ENCODE measurements around the gene RWDD1. TPM values are rescaled to one million over a fixed set of nuclear protein-coding genes. Genes with fewer than 3 reads are reported as not detected.
A peak's percentile ranks its signal among the peaks of the same experiment; 100 is the strongest.

Gene RWDD1
- polyA plus RNA-seq, 3 donors from 2014 or later, result 69.1 to 87.3 (median 70.4) TPM

DNA sequence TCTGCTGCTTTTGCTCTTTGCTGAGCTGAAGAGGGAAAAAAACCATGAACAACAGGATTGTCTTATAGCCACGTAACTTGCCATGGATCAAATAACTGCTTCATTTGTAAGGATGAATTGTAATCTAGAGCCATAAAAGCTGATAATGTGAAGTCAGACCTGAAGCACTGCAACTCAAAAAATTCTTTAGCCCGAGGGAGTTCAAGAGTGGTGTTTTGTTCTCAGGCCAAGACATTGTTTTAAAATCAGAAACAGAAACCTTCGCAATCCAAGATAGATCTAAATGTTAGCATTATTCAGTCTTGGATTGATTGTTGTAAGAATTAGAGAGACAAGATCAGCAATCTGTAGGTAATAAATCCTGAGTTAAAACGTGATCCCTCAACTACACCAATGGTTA, 25.7 kb upstream of the RWDD1 start, which contains the start of gene TRAPPC3L:
TRAPPC3L (minus strand) TSS at position 34 of the 400 bp plus-strand sequence. CDS start 170 bp downstream, outside the sequence.
- Mint-ChIP-seq H3K4me3 (no peak within 1 kb of the TSS), H3K4me1 (no peaks in the 10 kb centered on the region), H3K27me3 (ENCODE audit: low read depth in 3 of 3) (peaks cover 0 to 6% (median 5%) of the 10 kb centered on the region in 3 donors), H3K27ac (no peak within 1 kb of the TSS), H3K36me3 (no peaks in the 10 kb centered on the region), H3K9me3 (peaks cover 0 to 2% (median 0%) of the 10 kb centered on the region in 6 donors)
- no peak for DNase-seq

DNA sequence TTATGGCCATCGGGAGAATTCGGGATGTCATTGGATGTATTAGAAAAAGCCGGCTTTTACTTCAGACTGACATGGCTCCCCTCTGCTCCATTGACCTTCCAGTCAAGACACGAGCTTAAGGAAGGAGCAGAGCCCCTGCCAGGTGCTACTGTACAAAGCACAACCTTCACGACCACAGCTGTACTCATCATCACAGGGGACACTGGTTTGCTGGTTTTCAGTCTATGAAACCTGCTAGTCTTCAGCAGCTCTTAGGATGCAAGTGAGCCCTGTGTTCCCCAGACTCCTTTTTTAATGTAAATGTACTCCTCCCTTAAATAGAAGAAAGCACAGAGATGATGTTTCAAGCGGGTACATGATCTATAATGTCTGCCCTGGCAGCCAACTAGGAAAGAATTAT, 23.9 kb upstream of the RWDD1 start:
- Mint-ChIP-seq H3K4me1 (no peaks in the 10 kb centered on the region), H3K27ac (no peak overlapping the region), H3K9me3 (peaks cover 0 to 2% (median 0%) of the 10 kb centered on the region in 6 donors), H3K27me3 (ENCODE audit: low read depth in 3 of 3) (peaks cover 0 to 10% (median 4%) of the 10 kb centered on the region in 3 donors), H3K4me3 (no peak overlapping the region), H3K36me3 (no peaks in the 10 kb centered on the region)
- DNase-seq, result no peak

DNA sequence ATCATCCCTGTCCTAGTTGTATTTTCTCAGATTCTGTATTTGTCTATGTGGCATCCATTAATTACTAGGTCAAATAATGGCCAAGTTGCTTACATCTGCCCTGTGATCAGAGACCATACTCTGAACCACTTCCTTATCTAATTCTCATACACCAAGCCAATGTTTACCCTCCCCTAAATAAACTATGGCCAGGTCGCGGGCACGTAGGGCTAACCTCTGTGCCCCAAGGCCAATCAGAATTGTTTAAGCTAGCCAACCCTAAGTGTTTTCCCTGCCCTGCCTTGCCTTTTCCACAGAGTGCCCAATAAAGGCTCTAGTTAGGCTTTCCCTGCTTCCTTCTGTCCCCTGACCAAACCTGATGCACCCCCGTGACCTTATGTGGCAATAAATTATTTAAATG, 20.5 kb upstream of the RWDD1 start:
- peaks cover 1 to 11% (median 1%) of the 10 kb centered on the region in 3 donors for H3K27me3 Mint-ChIP-seq (ENCODE audit: low read depth in 3 of 3)
- no peaks in the 10 kb centered on the region for H3K36me3 Mint-ChIP-seq
- H3K9me3 Mint-ChIP-seq, result no peaks in the 10 kb centered on the region
- H3K27ac Mint-ChIP-seq, result no peak overlapping the region
- no peak for DNase-seq
- no peak overlapping the region for H3K4me3 Mint-ChIP-seq
- no peaks in the 10 kb centered on the region for H3K4me1 Mint-ChIP-seq

DNA sequence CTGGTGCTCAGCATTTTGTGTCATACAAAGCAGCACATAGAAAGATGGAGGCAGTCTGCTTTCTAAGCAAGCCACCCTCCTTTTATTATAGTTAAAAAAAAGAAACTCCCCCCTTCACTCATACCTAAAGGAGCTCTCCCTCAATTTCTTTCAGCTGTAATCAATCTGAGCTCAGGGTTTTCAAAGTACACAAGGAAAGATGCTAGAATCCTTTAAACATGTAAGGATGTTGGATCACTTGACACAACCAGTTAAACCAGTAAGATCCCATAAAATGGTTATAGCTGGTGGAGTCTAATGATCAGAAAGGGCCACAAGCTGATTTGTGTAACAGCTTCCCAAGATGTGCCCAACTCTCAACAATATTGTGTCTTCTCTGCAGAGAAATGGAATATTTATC, 17.9 kb upstream of the RWDD1 start, which contains the start of gene CALHM4:
CALHM4 (plus strand) TSS at position 301 of the 400 bp plus-strand sequence; CDS start at position 344, 43 bp downstream.
- Mint-ChIP-seq H3K27me3 (ENCODE audit: low read depth in 3 of 3) (peaks cover 0 to 11% (median 1%) of the 10 kb centered on the region in 3 donors), H3K4me3 (no peak within 1 kb of the TSS), H3K4me1 (no peaks in the 10 kb centered on the region), H3K9me3 (no peaks in the 10 kb centered on the region), H3K27ac (no peak within 1 kb of the TSS), H3K36me3 (no peaks in the 10 kb centered on the region)
- no peak for DNase-seq

DNA sequence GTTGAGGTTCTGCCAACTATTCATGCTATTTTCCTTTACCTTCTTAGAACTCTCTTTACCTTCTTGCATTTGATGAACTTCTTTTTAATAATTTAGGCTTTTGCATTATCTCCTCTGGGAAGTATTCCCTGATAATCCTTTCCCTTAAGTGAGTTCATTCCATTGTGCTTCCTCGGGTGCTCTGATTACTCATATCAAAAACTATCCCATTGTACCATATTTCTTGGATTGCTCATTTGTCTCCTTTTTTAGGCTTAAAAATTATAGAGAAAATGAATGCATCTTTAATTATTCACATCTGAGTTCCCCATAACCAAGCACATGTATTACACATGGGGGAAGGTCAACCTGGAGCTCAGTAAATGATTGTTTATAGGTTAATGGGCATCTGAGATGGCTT, 15.2 kb upstream of the RWDD1 start:
- H3K27me3 Mint-ChIP-seq (ENCODE audit: low read depth in 3 of 3), result peaks cover 0 to 4% (median 1%) of the 10 kb centered on the region in 3 donors
- H3K4me1 Mint-ChIP-seq, result no peaks in the 10 kb centered on the region
- DNase-seq, result no peak
- H3K9me3 Mint-ChIP-seq, result no peaks in the 10 kb centered on the region
- H3K27ac Mint-ChIP-seq, result no peak overlapping the region
- no peak overlapping the region for H3K4me3 Mint-ChIP-seq
- H3K36me3 Mint-ChIP-seq, result no peaks in the 10 kb centered on the region

DNA sequence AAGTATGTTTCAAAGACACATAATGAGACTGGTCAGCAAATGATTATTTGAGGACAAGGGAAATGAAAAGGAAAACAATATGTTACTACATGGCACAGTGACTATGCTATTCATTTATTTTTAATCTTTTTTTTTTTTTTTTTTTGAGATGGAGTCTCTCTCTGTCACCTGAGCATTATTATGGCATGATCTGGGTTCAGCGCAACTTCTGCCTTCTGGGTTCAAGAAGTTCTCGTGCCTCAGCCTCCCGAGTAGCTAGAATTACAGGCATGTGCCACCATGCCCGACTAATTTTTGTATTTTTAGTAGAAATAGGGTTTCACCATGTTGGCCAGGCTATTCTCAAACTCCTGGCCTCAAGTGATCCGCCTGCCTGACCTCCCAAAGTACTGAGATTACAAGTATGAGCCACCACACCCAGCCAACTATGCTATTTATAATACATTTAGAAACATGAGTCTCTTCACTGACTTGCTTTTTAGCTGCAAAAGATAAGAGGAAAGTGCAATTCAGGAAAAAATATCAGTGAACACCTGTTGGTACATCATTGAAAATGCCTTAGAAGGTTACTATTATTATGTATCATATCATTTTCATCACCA, 14.4 kb upstream of the RWDD1 start:
- H3K36me3 Mint-ChIP-seq, result no peaks in the 10 kb centered on the region
- no peaks in the 10 kb centered on the region for H3K4me1 Mint-ChIP-seq
- H3K4me3 Mint-ChIP-seq, result no peak overlapping the region
- no peak overlapping the region for H3K27ac Mint-ChIP-seq
- DNase-seq, result no peak
- H3K27me3 Mint-ChIP-seq (ENCODE audit: low read depth in 3 of 3), result peaks cover 0 to 4% (median 3%) of the 10 kb centered on the region in 3 donors
- H3K9me3 Mint-ChIP-seq, result no peaks in the 10 kb centered on the region

DNA sequence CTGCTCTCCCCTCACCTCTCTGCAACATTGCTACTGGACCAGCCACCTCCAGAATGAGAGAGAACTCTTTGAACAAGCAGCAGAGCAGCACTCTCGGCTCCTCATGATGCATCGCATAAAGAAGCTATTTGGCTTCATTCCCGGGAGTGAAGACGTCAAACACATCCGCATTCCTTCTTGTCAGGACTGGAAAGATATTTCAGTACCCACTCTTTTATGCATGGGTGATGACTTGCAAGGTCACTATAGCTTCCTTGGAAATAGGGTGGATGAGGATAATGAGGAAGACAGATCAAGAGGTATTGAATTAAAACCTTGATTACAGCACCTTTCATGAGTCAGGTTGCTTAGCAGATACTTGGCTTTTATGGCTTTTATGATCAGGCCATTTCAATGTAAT, 13.4 kb upstream of the RWDD1 start:
- Mint-ChIP-seq H3K9me3 (no peaks in the 10 kb centered on the region), H3K4me1 (no peaks in the 10 kb centered on the region), H3K27ac (no peak overlapping the region), H3K36me3 (no peaks in the 10 kb centered on the region), H3K27me3 (ENCODE audit: low read depth in 3 of 3) (peaks cover 2 to 4% (median 3%) of the 10 kb centered on the region in 3 donors), H3K4me3 (no peak overlapping the region)
- no peak for DNase-seq

DNA sequence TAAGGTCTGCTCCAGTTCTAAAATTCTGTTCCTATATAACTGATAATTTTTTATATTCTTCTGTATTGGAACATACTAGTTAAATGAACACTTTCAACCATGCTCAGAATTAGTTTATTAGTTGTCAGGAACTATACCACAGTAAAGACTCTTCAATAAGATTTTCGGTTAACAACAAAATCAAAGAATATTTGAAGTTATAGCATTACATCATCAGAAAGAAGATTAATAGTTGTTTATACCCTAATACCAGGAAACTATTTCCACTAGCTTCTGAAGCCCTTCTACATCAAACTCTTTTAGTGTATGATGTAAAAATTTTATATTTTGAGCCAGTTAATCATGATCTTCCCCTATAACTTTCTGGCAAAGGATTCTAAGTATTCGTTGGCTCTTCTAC, 11.2 kb upstream of the RWDD1 start:
- no peak overlapping the region for H3K4me3 Mint-ChIP-seq
- no peak for DNase-seq
- H3K27me3 Mint-ChIP-seq (ENCODE audit: low read depth in 3 of 3), result peaks cover 2 to 4% (median 3%) of the 10 kb centered on the region in 3 donors
- no peaks in the 10 kb centered on the region for H3K4me1 Mint-ChIP-seq
- H3K27ac Mint-ChIP-seq, result no peak overlapping the region
- H3K36me3 Mint-ChIP-seq, result peaks cover 0 to 3% (median 0%) of the 10 kb centered on the region in 3 donors
- no peaks in the 10 kb centered on the region for H3K9me3 Mint-ChIP-seq

DNA sequence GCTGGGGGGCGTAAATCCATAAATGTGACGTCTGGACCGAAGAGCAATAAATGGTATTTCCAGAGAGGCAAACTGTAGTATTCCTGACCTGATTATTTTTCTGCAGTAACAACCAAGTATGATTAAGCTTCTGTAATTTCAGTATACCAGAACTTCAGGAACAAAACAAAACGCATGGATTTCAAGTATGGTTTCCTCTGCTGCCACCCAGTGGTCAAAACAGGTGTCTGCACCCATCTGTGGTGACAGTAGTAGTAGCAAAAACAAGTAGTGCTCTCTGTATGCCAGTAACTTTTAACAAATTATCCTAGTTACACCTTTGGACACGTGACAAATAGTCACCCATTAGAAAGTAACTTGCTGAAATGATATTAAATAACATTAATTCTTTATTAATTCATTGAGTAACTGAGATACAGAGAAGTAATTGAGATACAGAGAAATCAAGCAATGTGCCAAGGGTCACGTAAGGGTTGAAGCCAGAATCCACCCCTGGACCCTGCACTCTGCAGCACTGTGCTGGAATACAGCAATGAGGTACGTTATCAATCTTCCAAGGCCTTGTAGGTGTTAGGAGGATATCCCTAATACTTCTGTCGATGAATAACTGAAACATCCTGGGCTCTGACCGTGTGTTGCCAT, 9.8 kb upstream of the RWDD1 start:
- H3K4me3 Mint-ChIP-seq, result no peak overlapping the region
- no peaks in the 10 kb centered on the region for H3K4me1 Mint-ChIP-seq
- H3K27me3 Mint-ChIP-seq (ENCODE audit: low read depth in 3 of 3), result peaks cover 4 to 5% (median 4%) of the 10 kb centered on the region in 3 donors
- no peaks in the 10 kb centered on the region for H3K9me3 Mint-ChIP-seq
- peak overlapping the region in 1 of 6 donors; percentile 26 for H3K27ac Mint-ChIP-seq
- DNase-seq, result peak; percentile 51 to 62 (median 58)
- H3K36me3 Mint-ChIP-seq, result peaks cover 0 to 3% (median 0%) of the 10 kb centered on the region in 3 donors

DNA sequence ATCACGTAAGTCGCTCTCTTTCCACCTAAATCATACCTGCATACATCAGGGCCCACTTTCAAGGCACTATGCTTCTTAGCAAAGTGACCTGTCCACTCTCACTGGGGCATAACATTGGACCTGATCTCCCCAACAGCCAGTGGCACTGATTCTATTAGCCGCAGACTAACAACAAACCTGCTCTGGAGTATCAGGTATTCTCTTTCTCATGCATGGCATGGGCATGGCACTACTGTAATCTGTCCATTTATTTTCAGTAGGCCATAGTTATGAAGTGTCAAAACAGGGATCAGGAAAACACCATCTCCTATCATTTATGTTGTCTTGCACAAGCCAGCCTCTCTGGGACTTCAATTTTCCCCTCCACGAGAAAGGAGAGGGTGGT, 9.3 kb upstream of the RWDD1 start:
- Mint-ChIP-seq H3K4me3 (no peak overlapping the region), H3K9me3 (no peaks in the 10 kb centered on the region), H3K4me1 (no peaks in the 10 kb centered on the region), H3K36me3 (peaks cover 0 to 3% (median 0%) of the 10 kb centered on the region in 3 donors), H3K27me3 (ENCODE audit: low read depth in 3 of 3) (peaks cover 5 to 9% (median 7%) of the 10 kb centered on the region in 3 donors), H3K27ac (no peak overlapping the region)
- DNase-seq, result no peak

DNA sequence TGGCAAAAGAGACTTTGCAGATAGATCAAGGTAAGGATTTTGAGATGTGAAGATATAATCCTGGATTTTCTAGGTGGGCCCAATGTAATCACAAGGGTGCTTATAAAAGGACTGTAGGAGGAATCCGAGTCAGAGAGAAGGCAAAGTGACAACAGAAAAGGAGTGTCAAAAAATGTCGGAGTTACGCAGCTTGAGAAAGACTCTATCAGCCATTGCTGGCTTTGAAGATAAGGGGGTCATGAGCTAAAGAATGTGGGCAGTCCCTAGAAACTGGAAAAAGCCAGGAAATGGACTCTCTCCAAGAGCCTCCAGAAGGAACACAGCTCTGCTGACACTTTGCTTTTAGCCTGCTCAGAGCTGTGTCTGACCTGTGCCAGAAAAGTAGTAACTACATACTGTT, 8.7 kb upstream of the RWDD1 start:
- Mint-ChIP-seq H3K4me3 (no peak overlapping the region), H3K27me3 (ENCODE audit: low read depth in 3 of 3) (peaks cover 7 to 9% (median 7%) of the 10 kb centered on the region in 3 donors)

DNA sequence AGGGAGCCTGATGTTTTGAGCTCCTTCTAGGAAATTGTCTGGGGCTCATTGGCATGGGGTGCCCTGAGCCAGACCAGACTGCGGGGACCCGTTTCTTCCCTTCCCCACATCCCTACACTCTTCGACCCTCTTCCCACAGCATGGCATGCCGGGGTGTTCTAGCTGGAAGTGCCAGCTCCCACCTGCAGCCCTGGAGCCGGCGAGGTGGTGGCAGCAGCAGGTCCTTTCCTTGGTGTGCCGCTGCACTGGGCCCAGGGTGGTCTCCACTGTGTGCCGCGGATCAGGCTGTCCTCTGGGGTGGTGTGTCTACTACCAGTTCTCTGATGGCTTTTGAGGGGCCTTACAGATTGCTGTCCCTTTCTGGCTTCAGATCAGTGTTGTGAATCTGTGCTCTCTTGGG, 7.5 kb upstream of the RWDD1 start:
- Mint-ChIP-seq H3K36me3 (peaks cover 0 to 3% (median 0%) of the 10 kb centered on the region in 3 donors), H3K27ac (no peak overlapping the region), H3K4me3 (no peak overlapping the region), H3K27me3 (ENCODE audit: low read depth in 3 of 3) (peaks cover 7 to 9% (median 7%) of the 10 kb centered on the region in 3 donors), H3K9me3 (no peaks in the 10 kb centered on the region), H3K4me1 (peaks cover 0 to 2% of the 10 kb centered on the region in 2 donors)
- DNase-seq, result no peak

More for the DNA sequence above, 8.7 kb upstream of the RWDD1 start:
- Mint-ChIP-seq H3K36me3 (peaks cover 0 to 3% (median 0%) of the 10 kb centered on the region in 3 donors), H3K27ac (no peak overlapping the region), H3K9me3 (no peaks in the 10 kb centered on the region), H3K4me1 (no peaks in the 10 kb centered on the region)
- DNase-seq, result no peak

DNA sequence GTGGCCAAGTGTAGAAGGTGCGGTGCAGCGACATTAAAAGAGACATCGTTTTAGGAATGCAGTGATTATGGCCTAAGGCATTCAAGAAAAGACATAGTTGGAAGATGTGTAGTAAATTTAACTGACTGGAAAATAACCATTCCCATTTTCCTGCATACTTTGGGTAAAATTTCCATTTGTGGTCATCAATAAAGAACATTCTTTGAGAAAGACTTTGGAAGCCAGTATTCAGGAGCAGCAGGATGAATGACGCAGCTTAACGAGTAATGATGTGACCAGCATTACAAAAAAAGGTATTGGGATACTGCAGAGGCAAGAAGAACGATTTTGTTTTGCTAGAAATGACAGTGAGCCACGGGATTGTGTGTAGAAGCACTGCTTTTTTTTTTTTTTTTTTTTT, 7.0 kb upstream of the RWDD1 start:
- peaks cover 7 to 9% (median 7%) of the 10 kb centered on the region in 3 donors for H3K27me3 Mint-ChIP-seq (ENCODE audit: low read depth in 3 of 3)
- H3K4me3 Mint-ChIP-seq, result no peak overlapping the region
- peaks cover 0 to 6% of the 10 kb centered on the region in 2 donors for H3K4me1 Mint-ChIP-seq
- H3K36me3 Mint-ChIP-seq, result peaks cover 0 to 3% (median 0%) of the 10 kb centered on the region in 3 donors
- H3K27ac Mint-ChIP-seq, result no peak overlapping the region
- DNase-seq, result no peak
- H3K9me3 Mint-ChIP-seq, result no peaks in the 10 kb centered on the region
